Hematopoietic multipotent progenitor cell treated with erythropoietin and hydrocortisone succinate and interleukin-3 and kit ligand, for 6 days (in vitro differentiated cells): ENCODE data around the gene GALNT9.
"Not testable (repeated sequence)": the region's sequence is repeated elsewhere in the genome, so short reads cannot be mapped to it uniquely, and the experiment has no call there.

Source experiments
- DNase-seq: peaks from one replicate; pipeline ENCODE4 v3.0.0-alpha.2; 2015

GALNT9 gene

GRCh38 chr12:132278401-132279183, 50.8 kb downstream of the GALNT9 start:
- no peak for DNase-seq

GRCh38 chr12:132277949-132278348, 51.4 kb downstream of the GALNT9 start:
- DNase-seq = no peak

- no peak for DNase-seq
Measured at GRCh38 chr12:132277374-132277941, 51.9 kb downstream of the GALNT9 start.

- DNase-seq = no peak
Measured at GRCh38 chr12:132276827-132277373, 52.5 kb downstream of the GALNT9 start.

- DNase-seq = no peak
Measured at GRCh38 chr12:132276066-132276826, 53.1 kb downstream of the GALNT9 start.

- no peak for DNase-seq
Measured at GRCh38 chr12:132275631-132276030, 53.8 kb downstream of the GALNT9 start.

- DNase-seq = peak; percentile 15
Measured at GRCh38 chr12:132275110-132275531, 54.3 kb downstream of the GALNT9 start.

- no peak for DNase-seq
Measured at GRCh38 chr12:132273992-132274334, 55.4 kb downstream of the GALNT9 start.

GRCh38 chr12:132272711-132273110, 56.7 kb downstream of the GALNT9 start:
- no peak for DNase-seq

GRCh38 chr12:132271755-132272092, 57.7 kb downstream of the GALNT9 start:
- no peak for DNase-seq

- DNase-seq = no peak
Measured at GRCh38 chr12:132270969-132271754, 58.2 kb downstream of the GALNT9 start.

GRCh38 chr12:132270516-132270915, 58.9 kb downstream of the GALNT9 start:
- no peak for DNase-seq

GRCh38 chr12:132269271-132269968, 60.0 kb downstream of the GALNT9 start:
- DNase-seq = no peak

GRCh38 chr12:132268674-132269073, 60.7 kb downstream of the GALNT9 start:
- no peak for DNase-seq

GRCh38 chr12:132267873-132268272, 61.5 kb downstream of the GALNT9 start:
- DNase-seq = no peak

GRCh38 chr12:132266802-132267201, 62.6 kb downstream of the GALNT9 start:
- no peak for DNase-seq

GRCh38 chr12:132266370-132266769, 63.0 kb downstream of the GALNT9 start:
- DNase-seq = no peak

GRCh38 chr12:132265822-132266221, 63.6 kb downstream of the GALNT9 start:
- not testable (repeated sequence) for DNase-seq

GRCh38 chr12:132265056-132265800, 64.2 kb downstream of the GALNT9 start:
- no peak for DNase-seq

- no peak for DNase-seq
Measured at GRCh38 chr12:132264086-132265010, 65.0 kb downstream of the GALNT9 start.
